Natural killer cell (primary cell): ENCODE data around the gene SIGLECL1. TPM values are rescaled to one million over a fixed set of nuclear protein-coding genes. Genes with fewer than 3 reads are reported as not detected.

ENCODE experiments used
- ATAC-seq, 3 donors: fragments of 150-1000 bp in 2 of 3; fragments of 200-7000 bp in 1 of 3; cut with Tn5 transposase; 1 replicate in 1 of 3; 2 replicates in 2 of 3; pipeline ENCODE4 v1.10.0; 2021; ENCODE audit warnings: mild to moderate bottlenecking in 2 of 3, moderate library complexity in 2 of 3
- DNase-seq, 2 donors: peaks; one replicate each; pipeline versions ENCODE4 v3.0.0 to v3.0.0-alpha.2; 2013 to 2021; ENCODE audit warnings: mixed read lengths in 1 of 2
- H3K27ac ChIP-seq: one replicate; pipeline ENCODE4 v1.5.1; 2013; ENCODE audit warnings: mild to moderate bottlenecking, low read length
- H3K27me3 ChIP-seq: one replicate; pipeline ENCODE4 v1.6.1; 2013; ENCODE audit warnings: low read length; ENCODE audit not compliant: control insufficient read depth, insufficient read depth
- H3K36me3 ChIP-seq: one replicate; pipeline ENCODE4 v1.6.1; 2013; ENCODE audit warnings: low read length; ENCODE audit not compliant: control insufficient read depth, insufficient read depth
- H3K4me1 ChIP-seq: one replicate; pipeline ENCODE4 v1.6.1; 2013; ENCODE audit warnings: low read length; ENCODE audit not compliant: control insufficient read depth, insufficient read depth
- H3K4me3 ChIP-seq: one replicate; pipeline ENCODE4 v1.5.1; 2013; ENCODE audit warnings: low read length
- H3K9me3 ChIP-seq: one replicate; pipeline ENCODE4 v1.6.1; 2013; ENCODE audit warnings: low read length; ENCODE audit not compliant: control insufficient read depth, insufficient read depth
- H3K27ac Mint-ChIP-seq, 2 donors: one replicate each; pipeline ENCODE4 v1.8.0; 2022; ENCODE audit warnings: mild to moderate bottlenecking in 2 of 2, mixed read lengths in 2 of 2, moderate library complexity in 1 of 2
- H3K27me3 Mint-ChIP-seq, 2 donors: one replicate each; pipeline ENCODE4 v1.8.0; 2022; ENCODE audit warnings: low read depth in 2 of 2, mixed read lengths in 2 of 2
- H3K36me3 Mint-ChIP-seq: one replicate; pipeline ENCODE4 v1.8.0; 2022; ENCODE audit warnings: mixed read lengths
- H3K4me1 Mint-ChIP-seq, 2 donors: one replicate each; pipeline ENCODE4 v1.8.0; 2022; ENCODE audit warnings: mixed read lengths in 2 of 2
- H3K4me3 Mint-ChIP-seq: one replicate; pipeline ENCODE4 v1.8.0; 2022; ENCODE audit warnings: mild to moderate bottlenecking, moderate library complexity, mixed read lengths
- H3K9me3 Mint-ChIP-seq, 2 donors: one replicate each; pipeline ENCODE4 v1.8.0; 2022; ENCODE audit warnings: mixed read lengths in 2 of 2
- CTCF ChIP-seq: fragments of 200-600 bp; IDR thresholded peaks from one replicate; pipeline ENCODE4 v1.8.0; 2022; ENCODE audit warnings: antibody characterized with exemption
- WGBS: methylation state at CpG from one replicate; pipeline ENCODE4 v1.1.7; 2013; ENCODE audit warnings: missing lambda C conversion rate; ENCODE audit not compliant: insufficient coverage; 5-methylcytosine and 5-hydroxymethylcytosine counted together
- intact Hi-C: fragments of 100-400 bp; cut with micrococcal nuclease; formaldehyde crosslinking; loops from one replicate; pipeline ENCODE4 v1.14.2; 2022
- total RNA-seq, 4 donors: library from RNA; stranded (reverse); fragments of 120-200 nt in 1 of 4; gene quantifications; one replicate each; pipeline versions ENCODE4 v1.2.3 to v1.2.4, GENCODE V29; 2013 to 2022

The SIGLECL1 gene
- not detected for total RNA-seq
- total RNA-seq (2013) = not detected

GRCh38 chr19:51250786-51251467 lies at the start of gene SIGLECL1:
SIGLECL1 (plus strand) TSS chr19:51251080; CDS start chr19:51264073, 12,993 bp downstream.
- Histone ChIP-seq H3K9me3 (no peaks in the 10 kb centered on the region), H3K27ac (no peak within 1 kb of the TSS), H3K27me3 (no peaks in the 10 kb centered on the region), H3K4me3 (no peak within 1 kb of the TSS), H3K4me1 (peaks cover 6% of the 10 kb centered on the region), H3K36me3 (no peaks in the 10 kb centered on the region)
- Mint-ChIP-seq H3K27me3 (no peaks in the 10 kb centered on the region), H3K4me3 (no peak within 1 kb of the TSS), H3K4me1 (peaks cover 13 to 21% of the 10 kb centered on the region in 2 donors), H3K9me3 (no peaks in the 10 kb centered on the region), H3K27ac (no peak within 1 kb of the TSS), H3K36me3 (no peaks in the 10 kb centered on the region)
- 98% methylated on average over 23 of the region's 23 CpGs for WGBS
- intact Hi-C loops = no loop called here
- DNase-seq (no peak), ATAC-seq (no peak)
- no peak for TF ChIP-seq CTCF

- ATAC-seq (no peak), DNase-seq (no peak)
- WGBS = 33% methylated on average over 3 of the region's 5 CpGs
- peaks cover 2% of the 10 kb centered on the region for H3K4me1 ChIP-seq
- H3K9me3 ChIP-seq = no peaks in the 10 kb centered on the region
- Mint-ChIP-seq H3K4me3 (no peak overlapping the region), H3K27me3 (peaks cover 10 to 13% of the 10 kb centered on the region in 2 donors), H3K9me3 (no peaks in the 10 kb centered on the region), H3K4me1 (no peaks in the 10 kb centered on the region), H3K36me3 (no peaks in the 10 kb centered on the region), H3K27ac (no peak overlapping the region)
- TF ChIP-seq CTCF = no peak
- intact Hi-C loops = no loop called here
- no peak overlapping the region for H3K27ac ChIP-seq
- no peak overlapping the region for H3K4me3 ChIP-seq
- H3K36me3 ChIP-seq = no peaks in the 10 kb centered on the region
- H3K27me3 ChIP-seq = peaks cover 2% of the 10 kb centered on the region
Measured at GRCh38 chr19:51201712-51202111, 49.2 kb upstream of the SIGLECL1 start.

- H3K4me3 ChIP-seq = no peak overlapping the region
- DNase-seq = no peak
- Mint-ChIP-seq H3K27me3 (peaks cover 13 to 16% of the 10 kb centered on the region in 2 donors), H3K9me3 (no peaks in the 10 kb centered on the region), H3K4me3 (no peak overlapping the region), H3K27ac (no peak overlapping the region), H3K4me1 (no peaks in the 10 kb centered on the region), H3K36me3 (no peaks in the 10 kb centered on the region)
- H3K4me1 ChIP-seq = peaks cover 2% of the 10 kb centered on the region
- H3K9me3 ChIP-seq = no peaks in the 10 kb centered on the region
- intact Hi-C loops = no loop called here
- peaks cover 2% of the 10 kb centered on the region for H3K27me3 ChIP-seq
- H3K36me3 ChIP-seq = no peaks in the 10 kb centered on the region
- no peak overlapping the region for H3K27ac ChIP-seq
- TF ChIP-seq CTCF = no peak
- 39% methylated on average over 3 of the region's 3 CpGs for WGBS
- no peak for ATAC-seq
Measured at GRCh38 chr19:51203916-51204315, 47.0 kb upstream of the SIGLECL1 start.

- Histone ChIP-seq H3K4me3 (no peak overlapping the region), H3K27me3 (peaks cover 2% of the 10 kb centered on the region), H3K36me3 (no peaks in the 10 kb centered on the region), H3K4me1 (peaks cover 2% of the 10 kb centered on the region), H3K27ac (no peak overlapping the region), H3K9me3 (no peaks in the 10 kb centered on the region)
- no peak for DNase-seq
- no peak for TF ChIP-seq CTCF
- Mint-ChIP-seq H3K9me3 (no peaks in the 10 kb centered on the region), H3K4me1 (no peaks in the 10 kb centered on the region), H3K27me3 (peaks cover 13 to 16% of the 10 kb centered on the region in 2 donors), H3K27ac (no peak overlapping the region), H3K36me3 (no peaks in the 10 kb centered on the region), H3K4me3 (no peak overlapping the region)
- intact Hi-C loops = no loop called here
- no peak for ATAC-seq
- 85% methylated on average over 6 of the region's 6 CpGs for WGBS
Measured at GRCh38 chr19:51204321-51204720, 46.6 kb upstream of the SIGLECL1 start.
